ENCODE measurements around the gene CABLES1.

The CABLES1 gene

GRCh38 chr18:23209031-23209430 is 73.7 kb downstream of the CABLES1 start:
- no peak overlapping the region for H3K4me2 ChIP-seq (ENCODE audit: low read depth, low read length, poor library complexity, severe bottlenecking)
- no peaks in the 10 kb centered on the region for H3K9me3 ChIP-seq (ENCODE audit: insufficient read depth, low read length)
- no peak for TF ChIP-seq EZH2phosphoT487 (conservative IDR thresholded peaks at IDR 0.05; ENCODE audit: low read length)
- TF ChIP-seq CTCF (IDR thresholded peaks at IDR 0.05; ENCODE audit: insufficient read depth, low read length, poor library complexity, severe bottlenecking): no peak
- H3K79me2 ChIP-seq (ENCODE audit: insufficient read depth, low read length): no peaks in the 10 kb centered on the region
- no peaks in the 10 kb centered on the region for H3F3A ChIP-seq (ENCODE audit: insufficient read depth)
- no peak overlapping the region for H2AFZ ChIP-seq (ENCODE audit: low read depth, low read length, severe bottlenecking)
- no peak overlapping the region for H3K9ac ChIP-seq (ENCODE audit: low read length)
- no peaks in the 10 kb centered on the region for H4K20me1 ChIP-seq (ENCODE audit: low read depth, low read length)
- H3K9me2 ChIP-seq (replicated peaks; ENCODE audit: insufficient read depth, low read length): no peaks in the 10 kb centered on the region
- no peak overlapping the region for H3K27ac ChIP-seq (ENCODE audit: low read depth, low read length)
- H3K27me3 ChIP-seq (ENCODE audit: low read length): no peaks in the 10 kb centered on the region
- H3K36me3 ChIP-seq (ENCODE audit: low read length): no peaks in the 10 kb centered on the region
- H3K4me3 ChIP-seq (ENCODE audit: insufficient read depth, low read length, poor library complexity, severe bottlenecking): no peak overlapping the region

DNA sequence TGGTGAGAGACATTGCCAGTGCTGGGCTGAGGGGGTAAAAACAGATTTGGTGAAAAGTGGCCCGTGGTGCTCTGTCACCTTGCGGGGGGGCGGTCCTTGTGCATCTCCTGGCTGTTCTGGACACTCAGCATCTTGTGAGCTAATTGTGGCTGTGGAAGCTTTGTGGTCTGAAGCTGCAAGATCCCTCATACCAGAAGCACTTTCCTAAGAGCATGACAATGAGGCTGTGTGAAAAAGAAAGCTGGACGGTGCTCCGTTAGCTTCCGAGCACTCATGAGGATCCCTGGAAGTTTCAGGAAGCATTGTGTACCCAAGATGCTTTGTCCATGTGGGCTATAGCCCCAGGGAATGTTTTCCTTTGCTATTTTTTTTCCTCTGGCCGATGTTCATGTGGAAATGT is 74.5 kb downstream of the CABLES1 start:
- H3F3A ChIP-seq (ENCODE audit: insufficient read depth): no peaks in the 10 kb centered on the region
- no peaks in the 10 kb centered on the region for H4K20me1 ChIP-seq (ENCODE audit: low read depth, low read length)
- no peaks in the 10 kb centered on the region for H3K9me2 ChIP-seq (replicated peaks; ENCODE audit: insufficient read depth, low read length)
- H3K4me2 ChIP-seq (ENCODE audit: low read depth, low read length, poor library complexity, severe bottlenecking): no peak overlapping the region
- H3K27ac ChIP-seq (ENCODE audit: low read depth, low read length): no peak overlapping the region
- no peak overlapping the region for H2AFZ ChIP-seq (ENCODE audit: low read depth, low read length, severe bottlenecking)
- no peaks in the 10 kb centered on the region for H3K36me3 ChIP-seq (ENCODE audit: low read length)
- no peak overlapping the region for H3K9ac ChIP-seq (ENCODE audit: low read length)
- H3K27me3 ChIP-seq (ENCODE audit: low read length): no peaks in the 10 kb centered on the region
- no peak overlapping the region for H3K4me3 ChIP-seq (ENCODE audit: insufficient read depth, low read length, poor library complexity, severe bottlenecking)
- no peaks in the 10 kb centered on the region for H3K79me2 ChIP-seq (ENCODE audit: insufficient read depth, low read length)
- TF ChIP-seq EZH2phosphoT487 (conservative IDR thresholded peaks at IDR 0.05; ENCODE audit: low read length) (no peak), CTCF (IDR thresholded peaks at IDR 0.05; ENCODE audit: insufficient read depth, low read length, poor library complexity, severe bottlenecking) (no peak)
- H3K9me3 ChIP-seq (ENCODE audit: insufficient read depth, low read length): no peaks in the 10 kb centered on the region

GRCh38 chr18:23210526-23210925 is 75.2 kb downstream of the CABLES1 start:
- Histone ChIP-seq H3K79me2 (ENCODE audit: insufficient read depth, low read length) (no peaks in the 10 kb centered on the region), H3K36me3 (ENCODE audit: low read length) (no peaks in the 10 kb centered on the region), H3F3A (ENCODE audit: insufficient read depth) (no peaks in the 10 kb centered on the region), H2AFZ (ENCODE audit: low read depth, low read length, severe bottlenecking) (no peak overlapping the region), H3K27me3 (ENCODE audit: low read length) (no peaks in the 10 kb centered on the region), H3K9me2 (replicated peaks; ENCODE audit: insufficient read depth, low read length) (no peaks in the 10 kb centered on the region), H3K9ac (ENCODE audit: low read length) (no peak overlapping the region), H4K20me1 (ENCODE audit: low read depth, low read length) (no peaks in the 10 kb centered on the region), H3K4me3 (ENCODE audit: insufficient read depth, low read length, poor library complexity, severe bottlenecking) (no peak overlapping the region), H3K27ac (ENCODE audit: low read depth, low read length) (no peak overlapping the region), H3K4me2 (ENCODE audit: low read depth, low read length, poor library complexity, severe bottlenecking) (no peak overlapping the region), H3K9me3 (ENCODE audit: insufficient read depth, low read length) (no peaks in the 10 kb centered on the region)
- no peak for TF ChIP-seq EZH2phosphoT487 (conservative IDR thresholded peaks at IDR 0.05; ENCODE audit: low read length)
- no peak for TF ChIP-seq CTCF (IDR thresholded peaks at IDR 0.05; ENCODE audit: insufficient read depth, low read length, poor library complexity, severe bottlenecking)

Measured in SU-DHL-6 (cell line).